BLaER1 treated with 17β-estradiol and CSF1 and Interleukin-3, amounts not matched to agents 10 nM and 100 nM (cell line): ENCODE measurements around the gene NKX1-2.
A peak's percentile ranks its signal among the peaks of the same experiment; 100 is the strongest.

Experiments used
- H3K27ac ChIP-seq, 11 experiments: shearing (Covaris generic); formaldehyde crosslinking; 2 replicates each; pipeline ENCODE4 v1.8.1; 2022
- H3K27me3 ChIP-seq, 11 experiments: shearing (Covaris generic); formaldehyde crosslinking; 2 replicates each; pipeline ENCODE4 v1.8.1; 2022
- H3K36me3 ChIP-seq, 11 experiments: shearing (Covaris generic); formaldehyde crosslinking; 2 replicates each; pipeline ENCODE4 v1.8.1; 2022
- H3K4me1 ChIP-seq, 10 experiments: shearing (Covaris generic); formaldehyde crosslinking; 2 replicates each; pipeline ENCODE4 v1.8.1; 2022
- H3K4me2 ChIP-seq, 11 experiments: shearing (Covaris generic); formaldehyde crosslinking; 2 replicates each; pipeline ENCODE4 v1.8.1; 2022
- H3K4me3 ChIP-seq, 10 experiments: shearing (Covaris generic); formaldehyde crosslinking; 2 replicates each; pipeline ENCODE4 v1.8.1; 2022
- H3K9ac ChIP-seq, 11 experiments: shearing (Covaris generic); formaldehyde crosslinking; 2 replicates each; pipeline ENCODE4 v1.8.1; 2022
- H3K9me3 ChIP-seq, 11 experiments: shearing (Covaris generic); formaldehyde crosslinking; replicated peaks in 1 of 11; 2 replicates each; pipeline ENCODE4 v1.8.1; 2022
- H4K20me1 ChIP-seq, 11 experiments: shearing (Covaris generic); formaldehyde crosslinking; 2 replicates each; pipeline ENCODE4 v1.8.1; 2022
- Cebpa-rat ChIP-seq, 11 experiments: shearing (Covaris generic); IDR thresholded peaks; 2 replicates each; pipeline ENCODE4 v1.8.1; 2022

The NKX1-2 gene

DNA sequence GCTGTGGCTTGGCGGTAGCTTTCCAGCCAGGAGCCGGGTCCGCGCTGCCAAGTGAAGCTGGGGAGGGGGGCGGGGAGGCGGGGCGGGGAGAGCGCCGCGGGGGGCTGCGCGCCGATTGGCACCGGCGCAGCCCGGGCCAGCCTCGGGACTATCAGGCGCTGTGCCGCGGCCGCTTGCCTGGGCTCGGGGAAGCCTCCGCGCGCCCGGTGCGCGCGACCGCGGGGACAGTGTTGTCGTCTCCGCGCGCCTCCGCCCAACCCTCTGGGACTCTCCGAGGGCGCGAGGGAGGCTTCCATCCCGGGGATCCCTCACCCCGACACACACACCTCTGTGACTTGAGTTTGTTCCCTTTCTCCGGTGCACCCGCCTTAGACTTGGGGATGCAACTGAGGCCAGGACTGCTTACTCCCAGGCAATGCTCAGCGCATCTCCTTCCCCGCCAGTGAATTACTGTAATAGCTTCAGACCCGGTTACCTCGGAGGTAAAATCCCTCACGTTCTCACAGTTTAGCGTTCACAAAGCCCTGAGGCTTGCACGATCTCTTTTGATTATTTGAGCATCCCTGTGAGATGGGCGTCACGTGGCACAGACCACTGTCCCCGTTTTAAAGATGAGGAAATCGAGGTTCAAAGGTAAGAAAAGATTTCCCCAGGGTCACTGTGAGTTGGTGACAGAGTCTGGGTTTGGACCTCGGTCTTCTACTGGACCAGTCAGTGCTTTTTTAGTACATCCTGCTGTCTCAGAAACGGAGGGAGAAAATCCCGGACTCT is at the start of gene NKX1-2:
Gene NKX1-2, minus strand, starts transcription at position 24 of the 771 bp plus-strand sequence. CDS start 92 bp downstream, outside the sequence.
- peak within 1 kb of the TSS in 1 of 10 experiments; percentile 4; a peak in 1 of 20 replicates for H3K4me3 ChIP-seq
- peaks cover 0 to 7% (median 0%) of the 10 kb centered on the region in 10 experiments; a peak in 2 of 20 replicates for H3K4me1 ChIP-seq
- no peak for TF ChIP-seq Cebpa-rat (IDR thresholded peaks at IDR 0.05)
- no peak within 1 kb of the TSS for H3K9ac ChIP-seq
- no peak within 1 kb of the TSS for H3K27ac ChIP-seq
- no peaks in the 10 kb centered on the region for H3K36me3 ChIP-seq
- peaks cover 6 to 27% (median 13%) of the 10 kb centered on the region in 11 experiments; a peak in 18 of 22 replicates for H3K9me3 ChIP-seq
- peaks cover 0 to 37% (median 10%) of the 10 kb centered on the region in 11 experiments; a peak in 11 of 22 replicates for H4K20me1 ChIP-seq
- 0 out of 22 replicates have a peak within 1 kb of the TSS, but pooled peaks of 1 of the 11 experiments have one; percentile 43 for H3K4me2 ChIP-seq
- H3K27me3 ChIP-seq, result peaks cover 90 to 100% (median 98%) of the 10 kb centered on the region in 11 experiments

DNA sequence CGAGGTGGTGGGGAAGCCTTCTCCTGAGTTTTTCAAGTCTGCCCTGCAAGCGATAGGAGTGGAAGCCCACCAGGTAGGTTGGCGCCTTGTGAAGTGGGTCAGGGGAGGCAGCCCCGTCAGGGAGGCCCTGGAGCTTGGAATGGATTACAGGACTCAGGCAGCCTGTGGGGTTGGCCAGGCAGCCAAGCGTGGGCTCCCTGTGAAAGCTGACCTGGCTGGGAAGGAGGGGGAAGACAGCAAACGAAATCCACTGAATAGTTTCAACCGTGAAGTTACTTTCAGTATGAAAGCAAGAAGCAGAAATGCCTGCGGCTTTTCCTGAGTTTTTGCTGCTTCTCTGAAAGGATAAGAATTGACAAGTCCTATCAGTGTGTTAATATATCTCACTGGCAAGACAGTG is 48.2 kb upstream of the NKX1-2 start:
- Histone ChIP-seq H3K27me3 (peaks cover 11 to 25% (median 21%) of the 10 kb centered on the region in 11 experiments), H3K36me3 (peaks cover 0 to 12% (median 8%) of the 10 kb centered on the region in 11 experiments; a peak in 8 of 22 replicates), H3K4me2 (no peak overlapping the region), H3K9ac (no peak overlapping the region), H3K4me1 (peaks cover 10 to 19% (median 14%) of the 10 kb centered on the region in 10 experiments), H3K9me3 (peaks cover 8 to 11% (median 9%) of the 10 kb centered on the region in 11 experiments; a peak in 20 of 22 replicates), H3K4me3 (no peak overlapping the region), H4K20me1 (0 out of 22 replicates have a peak, but pooled peaks cover 0 to 5% (median 0%) of the 10 kb centered on the region in 11 experiments), H3K27ac (no peak overlapping the region)
- TF ChIP-seq Cebpa-rat (IDR thresholded peaks at IDR 0.05), result no peak

DNA sequence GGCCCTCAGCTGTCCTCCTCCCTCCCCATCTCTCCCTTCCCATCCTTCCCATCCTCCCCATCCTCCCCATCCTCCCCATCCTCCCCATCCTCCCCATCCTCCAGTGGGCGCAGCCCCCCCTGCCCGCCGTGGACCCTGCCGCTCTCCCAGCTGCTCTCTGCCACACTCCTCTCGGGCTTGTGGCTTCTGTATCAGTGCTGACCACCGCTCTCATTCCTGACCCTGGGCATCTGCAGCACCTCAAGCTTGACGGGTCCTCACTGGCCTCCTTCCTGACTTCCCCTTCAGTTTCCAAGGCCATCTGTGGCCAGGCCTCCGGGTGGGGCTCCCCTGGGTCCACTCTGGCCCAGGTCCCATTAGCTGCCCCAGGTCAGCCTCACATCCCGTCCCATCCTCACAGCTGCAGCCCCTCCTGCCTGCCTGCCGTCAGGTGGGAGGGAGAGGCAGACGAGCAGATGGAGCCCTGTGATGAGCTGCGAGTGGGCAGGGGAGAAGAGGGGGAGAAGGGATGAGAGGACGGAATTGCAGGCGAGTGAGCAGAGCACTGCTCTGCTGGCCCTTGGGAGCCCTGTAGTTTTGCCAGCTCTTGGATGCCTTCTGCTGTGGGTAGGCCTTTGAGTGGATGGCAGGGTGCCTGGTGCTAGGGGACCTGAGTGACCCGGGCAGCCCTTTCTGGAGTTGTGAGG is 47.5 kb upstream of the NKX1-2 start:
- Histone ChIP-seq H4K20me1 (0 out of 22 replicates have a peak, but pooled peaks cover 0 to 8% (median 0%) of the 10 kb centered on the region in 11 experiments), H3K27ac (no peak overlapping the region), H3K9ac (no peak overlapping the region), H3K4me1 (peaks cover 10 to 19% (median 14%) of the 10 kb centered on the region in 10 experiments), H3K36me3 (peaks cover 0 to 12% (median 8%) of the 10 kb centered on the region in 11 experiments; a peak in 8 of 22 replicates), H3K4me2 (no peak overlapping the region), H3K9me3 (peaks cover 8 to 11% (median 9%) of the 10 kb centered on the region in 11 experiments; a peak in 20 of 22 replicates), H3K27me3 (peaks cover 11 to 31% (median 24%) of the 10 kb centered on the region in 11 experiments), H3K4me3 (no peak overlapping the region)
- no peak for TF ChIP-seq Cebpa-rat (IDR thresholded peaks at IDR 0.05)

DNA sequence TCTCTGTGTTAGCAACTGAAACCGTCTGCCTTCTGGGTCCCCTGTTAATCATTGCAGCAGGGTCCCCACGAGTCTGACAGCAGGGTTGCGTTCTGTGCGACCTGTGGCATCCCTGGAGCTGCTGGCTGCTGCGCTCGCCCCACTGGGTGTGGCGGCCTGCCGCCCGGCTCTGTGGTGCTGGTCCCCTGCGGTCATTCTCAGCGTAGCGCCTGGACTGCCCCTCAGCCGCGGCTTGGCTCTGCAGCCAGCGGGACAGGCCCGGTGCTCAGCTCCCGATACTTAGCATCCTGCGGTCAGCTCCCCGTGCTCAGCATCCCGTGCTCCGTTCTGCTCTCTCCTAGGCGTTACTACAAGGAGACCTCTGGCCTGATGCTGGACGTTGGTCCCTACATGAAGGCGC is 46.8 kb upstream of the NKX1-2 start:
- H4K20me1 ChIP-seq, result 0 out of 22 replicates have a peak, but pooled peaks cover 0 to 8% (median 0%) of the 10 kb centered on the region in 11 experiments
- H3K9ac ChIP-seq, result no peak overlapping the region
- peaks cover 0 to 12% (median 8%) of the 10 kb centered on the region in 11 experiments; a peak in 8 of 22 replicates for H3K36me3 ChIP-seq
- H3K9me3 ChIP-seq, result peaks cover 8 to 11% (median 9%) of the 10 kb centered on the region in 11 experiments; a peak in 20 of 22 replicates
- no peak overlapping the region for H3K27ac ChIP-seq
- peaks cover 10 to 19% (median 14%) of the 10 kb centered on the region in 10 experiments for H3K4me1 ChIP-seq
- no peak for TF ChIP-seq Cebpa-rat (IDR thresholded peaks at IDR 0.05)
- no peak overlapping the region for H3K4me3 ChIP-seq
- no peak overlapping the region for H3K4me2 ChIP-seq
- H3K27me3 ChIP-seq, result peaks cover 11 to 31% (median 24%) of the 10 kb centered on the region in 11 experiments

DNA sequence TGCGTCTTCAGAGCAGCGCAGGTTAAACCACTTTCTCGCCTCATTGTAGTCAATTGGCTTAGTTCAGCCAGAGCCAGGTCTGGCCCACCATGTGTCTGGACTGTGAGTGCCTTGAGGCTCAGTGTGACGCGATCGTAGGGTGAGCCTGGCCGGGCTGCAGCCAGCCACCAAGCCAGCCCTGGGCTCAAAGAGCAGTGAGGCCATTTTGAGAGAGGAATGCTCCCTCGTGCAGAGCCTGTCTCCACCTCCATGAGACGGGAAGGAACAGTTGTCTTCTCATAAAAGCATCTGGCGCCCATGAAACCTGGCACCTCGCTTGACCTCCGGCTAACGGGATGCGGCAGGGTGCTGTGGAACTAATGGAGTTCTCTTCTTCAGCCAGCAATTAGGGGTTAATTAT is 46.3 kb upstream of the NKX1-2 start:
- Histone ChIP-seq H3K9me3 (peaks cover 6 to 8% (median 7%) of the 10 kb centered on the region in 11 experiments; a peak in 20 of 22 replicates), H3K27me3 (peaks cover 11 to 31% (median 24%) of the 10 kb centered on the region in 11 experiments), H3K4me3 (no peak overlapping the region), H3K27ac (no peak overlapping the region), H4K20me1 (0 out of 22 replicates have a peak, but pooled peaks cover 0 to 8% (median 0%) of the 10 kb centered on the region in 11 experiments), H3K4me2 (no peak overlapping the region), H3K9ac (no peak overlapping the region), H3K36me3 (peaks cover 0 to 11% (median 7%) of the 10 kb centered on the region in 11 experiments; a peak in 8 of 22 replicates), H3K4me1 (peaks cover 10 to 19% (median 14%) of the 10 kb centered on the region in 10 experiments)
- TF ChIP-seq Cebpa-rat (IDR thresholded peaks at IDR 0.05), result no peak

DNA sequence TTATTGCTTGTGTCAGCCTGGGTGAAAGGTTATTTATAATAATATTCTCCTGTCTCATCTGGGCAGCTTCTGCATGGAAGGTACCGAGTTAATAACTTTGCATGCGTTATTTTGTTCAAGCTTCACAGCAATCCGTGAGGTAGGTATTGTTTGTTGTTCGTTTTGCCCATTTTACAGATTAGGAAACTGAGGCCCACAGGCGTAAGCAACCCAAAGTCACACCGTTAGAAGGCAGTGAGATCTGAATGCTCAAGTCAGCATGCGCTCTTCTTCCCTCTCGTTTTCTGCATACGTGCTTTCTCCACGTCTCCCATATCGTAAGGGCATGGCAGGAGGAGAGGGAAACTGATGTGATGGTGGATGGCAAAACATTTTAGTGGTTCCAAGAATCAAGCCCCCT is 45.9 kb upstream of the NKX1-2 start:
- Histone ChIP-seq H3K4me3 (no peak overlapping the region), H3K4me2 (no peak overlapping the region), H3K36me3 (peaks cover 0 to 7% (median 3%) of the 10 kb centered on the region in 11 experiments; a peak in 8 of 22 replicates), H3K27ac (no peak overlapping the region), H3K27me3 (peaks cover 11 to 31% (median 24%) of the 10 kb centered on the region in 11 experiments), H3K4me1 (peaks cover 10 to 19% (median 14%) of the 10 kb centered on the region in 10 experiments), H4K20me1 (0 out of 22 replicates have a peak, but pooled peaks cover 0 to 8% (median 0%) of the 10 kb centered on the region in 11 experiments), H3K9ac (no peak overlapping the region), H3K9me3 (peaks cover 2 to 4% (median 2%) of the 10 kb centered on the region in 11 experiments; a peak in 20 of 22 replicates)
- no peak for TF ChIP-seq Cebpa-rat (IDR thresholded peaks at IDR 0.05)

DNA sequence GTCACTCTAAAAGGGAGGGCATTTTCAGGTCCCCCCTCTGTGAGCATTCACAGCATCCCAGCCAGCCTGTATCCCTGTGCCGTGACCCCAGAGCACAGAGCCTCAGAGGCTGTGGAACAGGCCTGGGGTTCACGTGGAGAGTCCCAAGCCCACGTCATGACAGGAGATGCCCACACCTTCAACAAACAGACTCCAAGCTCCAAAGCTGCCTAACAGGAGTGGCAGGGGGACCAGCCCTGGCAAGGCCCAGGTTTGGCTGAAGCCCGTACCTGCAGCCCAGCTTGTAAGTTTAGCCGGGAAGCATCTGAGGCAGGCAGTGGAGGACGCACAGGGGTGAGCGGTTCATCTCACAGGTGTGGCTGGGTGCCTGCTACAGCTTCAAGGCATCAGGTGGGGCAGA is 45.3 kb upstream of the NKX1-2 start:
- Histone ChIP-seq H3K4me1 (peaks cover 10 to 19% (median 14%) of the 10 kb centered on the region in 10 experiments), H3K9me3 (no peaks in the 10 kb centered on the region), H3K27me3 (peaks cover 11 to 31% (median 24%) of the 10 kb centered on the region in 11 experiments), H3K27ac (no peak overlapping the region), H3K4me2 (no peak overlapping the region), H4K20me1 (0 out of 22 replicates have a peak, but pooled peaks cover 0 to 8% (median 0%) of the 10 kb centered on the region in 11 experiments), H3K9ac (no peak overlapping the region), H3K4me3 (no peak overlapping the region), H3K36me3 (peaks cover 0 to 3% (median 0%) of the 10 kb centered on the region in 11 experiments; a peak in 1 of 22 replicates)
- no peak for TF ChIP-seq Cebpa-rat (IDR thresholded peaks at IDR 0.05)

DNA sequence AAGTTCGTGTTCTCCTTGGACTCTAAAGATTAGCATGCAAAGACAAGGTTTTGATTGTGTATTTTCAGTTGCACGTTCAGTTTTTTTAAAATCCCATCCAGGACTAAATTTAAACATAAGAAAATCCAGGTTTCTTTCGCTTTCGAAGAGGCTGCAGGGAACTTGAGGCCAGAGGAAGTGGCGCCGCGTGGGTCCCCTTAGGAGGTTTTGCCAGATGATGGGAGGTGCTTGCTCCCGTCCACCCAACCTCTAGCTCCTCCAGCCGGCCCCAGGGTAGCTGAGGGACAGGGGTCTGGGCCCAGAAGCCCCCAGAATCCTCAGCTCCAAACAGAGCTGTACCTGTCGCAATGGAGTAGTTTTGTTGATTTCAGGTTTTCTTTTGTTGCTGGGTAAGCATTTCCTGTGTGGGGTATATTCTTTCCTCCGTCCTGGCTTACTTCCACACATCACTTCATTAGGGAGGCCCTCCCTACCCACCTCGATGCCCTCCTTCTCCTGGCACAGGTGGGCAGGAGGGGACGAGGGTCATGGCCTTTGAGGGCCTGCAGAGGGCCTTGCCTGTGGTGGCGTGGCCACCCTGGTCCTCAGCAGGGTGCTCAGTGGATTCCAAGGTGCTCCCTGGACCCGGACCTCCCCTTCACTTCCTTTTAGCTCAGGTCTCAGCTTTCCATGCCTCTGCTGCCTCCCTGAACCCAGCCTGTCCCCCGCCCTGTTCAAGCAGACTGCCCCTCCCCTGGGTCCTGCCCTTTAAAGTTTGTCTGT is 44.4 kb upstream of the NKX1-2 start:
- no peak overlapping the region for H3K27ac ChIP-seq
- H3K9me3 ChIP-seq, result no peaks in the 10 kb centered on the region

More for the DNA sequence above, 44.4 kb upstream of the NKX1-2 start:
- Histone ChIP-seq H4K20me1 (0 out of 22 replicates have a peak, but pooled peaks cover 0 to 8% (median 0%) of the 10 kb centered on the region in 11 experiments), H3K4me2 (peak overlapping the region; percentile 44 to 77 (median 66)), H3K36me3 (no peaks in the 10 kb centered on the region; a peak in 1 of 22 replicates), H3K4me1 (peaks cover 10 to 19% (median 14%) of the 10 kb centered on the region in 10 experiments), H3K9ac (no peak overlapping the region), H3K4me3 (no peak overlapping the region), H3K27me3 (peaks cover 11 to 31% (median 24%) of the 10 kb centered on the region in 11 experiments)
- TF ChIP-seq Cebpa-rat (IDR thresholded peaks at IDR 0.05), result no peak
